Endothelial cell of umbilical vein (primary cell): ENCODE measurements around the gene ABCA1. TPM values are rescaled to one million over a fixed set of nuclear protein-coding genes. Genes with fewer than 3 reads are reported as not detected.

Experiments
- BruUV-seq: library from RNA; stranded (reverse); fragments of 400-500 nt; replicated peaks from 2 replicates; lab custom pipeline; 2021; lab: Mats Ljungman, UMichigan
- CTCF ChIA-PET: fragments of 300-600, 350-600 bp; sonication (Branson Sonifier 250); formaldehyde crosslinking; loops from one replicate; lab custom pipeline; 2021; ENCODE audit warnings: antibody characterized with exemption, inconsistent platforms; lab: Charles Lee
- POLR2A ChIA-PET: fragments of 300-600, 350-600 bp; sonication (Branson Sonifier 250); formaldehyde crosslinking; loops from one replicate; lab custom pipeline; 2021; ENCODE audit warnings: antibody characterized with exemption, inconsistent platforms; lab: Charles Lee
- DNase-seq: peaks from one replicate; pipeline ENCODE4 v3.0.0-alpha.2; 2011; ENCODE audit warnings: low read depth, low spot score
- FAIRE-seq: peaks from 2 replicates; lab custom pipeline; 2011; peaks lifted over from hg19 to GRCh38; lab: Jason Lieb, UNC
- H2AFZ ChIP-seq: 2 replicates; pipeline ENCODE4 v1.6.0; 2012; ENCODE audit warnings: low read depth, low read length, control low read depth, inconsistent platforms
- H3K27ac ChIP-seq: 2 replicates; pipeline ENCODE4 v1.5.1; 2011; ENCODE audit warnings: low read depth, mild to moderate bottlenecking, control low read depth, low read length, moderate library complexity; ENCODE audit not compliant: insufficient read depth
- H3K27me3 ChIP-seq, 2 experiments: 2 replicates each; pipeline versions ENCODE4 v1.6.0 to v1.6.1; 2011; ENCODE audit warnings: low read length in 2 of 2, mixed read lengths in 1 of 2; ENCODE audit not compliant: control insufficient read depth in 2 of 2, insufficient read depth in 2 of 2
- H3K36me3 ChIP-seq, 2 experiments: 2 replicates in 1 of 2; 3 replicates in 1 of 2; pipeline ENCODE4 v1.5.1; 2011; ENCODE audit warnings: low read length in 2 of 2, mild to moderate bottlenecking in 1 of 2, moderate library complexity in 1 of 2; ENCODE audit not compliant: control insufficient read depth in 2 of 2, insufficient read depth in 2 of 2; ENCODE audit errors: extremely low read depth in 1 of 2
- H3K4me1 ChIP-seq: 3 replicates; pipeline ENCODE4 v1.5.1; 2011; ENCODE audit warnings: mild to moderate bottlenecking, low read length; ENCODE audit not compliant: control insufficient read depth, insufficient read depth; ENCODE audit errors: extremely low read depth
- H3K4me2 ChIP-seq: 2 replicates; pipeline ENCODE4 v1.6.1; 2011; ENCODE audit warnings: low read length, control low read depth, mixed read lengths; ENCODE audit not compliant: insufficient read depth
- H3K4me3 ChIP-seq, 3 experiments: fragments of 200-600 bp in 1 of 3; sonication (generic), shearing (Covaris generic) in 1 of 3; replicated peaks in 1 of 3; 2 replicates each; pipeline ENCODE4 v1.5.1; 2011 to 2016; ENCODE audit warnings: control low read depth in 3 of 3, low read length in 3 of 3, mild to moderate bottlenecking in 2 of 3, inconsistent platforms in 1 of 3, low read depth in 1 of 3, moderate library complexity in 1 of 3; ENCODE audit not compliant: insufficient read depth in 1 of 3
- H3K79me2 ChIP-seq: 2 replicates; pipeline ENCODE4 v1.6.0; 2012; ENCODE audit warnings: low read length, inconsistent platforms; ENCODE audit not compliant: control insufficient read depth, insufficient read depth
- H3K9ac ChIP-seq: replicated peaks from 2 replicates; pipeline ENCODE3; 2011; ENCODE audit warnings: low read length, control low read depth; ENCODE audit not compliant: insufficient read depth; ENCODE audit errors: extremely low read depth
- H3K9me1 ChIP-seq: replicated peaks from 3 replicates; pipeline ENCODE4 v1.6.0; 2011; ENCODE audit warnings: mild to moderate bottlenecking, low read length; ENCODE audit not compliant: control insufficient read depth, insufficient read depth; ENCODE audit errors: extremely low read depth
- H3K9me3 ChIP-seq: replicated peaks from 2 replicates; pipeline ENCODE4 v1.5.1; 2012; ENCODE audit warnings: low read length, inconsistent platforms; ENCODE audit not compliant: control insufficient read depth, insufficient read depth
- H4K20me1 ChIP-seq: replicated peaks from 2 replicates; pipeline ENCODE3; 2011; ENCODE audit warnings: mild to moderate bottlenecking, low read length; ENCODE audit not compliant: control insufficient read depth, insufficient read depth; ENCODE audit errors: extremely low read depth
- GATA2 ChIP-seq: IDR thresholded peaks from 2 replicates; pipeline ENCODE4 v1.7.0; 2011; ENCODE audit warnings: low read depth, mild to moderate bottlenecking, moderate library complexity, mixed read lengths, low read length; ENCODE audit not compliant: insufficient read length, insufficient read depth
- JUN ChIP-seq: IDR thresholded peaks from 2 replicates; pipeline ENCODE4 v1.6.1; 2011; ENCODE audit warnings: borderline replicate concordance, low read depth; ENCODE audit not compliant: insufficient read length, insufficient read depth
- POLR2AphosphoS5 ChIP-seq: IDR thresholded peaks from 2 replicates; pipeline ENCODE4 v1.6.1; 2012; ENCODE audit warnings: low read depth, mild to moderate bottlenecking, control low read depth, low read length, moderate library complexity; ENCODE audit not compliant: insufficient read depth
- dilution Hi-C: fragments of 300-500 bp; cut with MboI; formaldehyde crosslinking; loops from one replicate; pipeline ENCODE4 v1.15.0; 2019; ENCODE audit warnings: low sequenced_read_pairs; ENCODE audit not compliant: extremely low pct_ligation_motif_present
- intact Hi-C: fragments of 100-400 bp; cut with micrococcal nuclease; formaldehyde crosslinking; loops from one replicate; pipeline ENCODE4 v1.10.0; 2022
- polyA plus RNA-seq, 4 experiments: library from polyadenylated mRNA; depleted of rRNA in 3 of 4; stranded (reverse) in 3 of 4; unstranded in 1 of 4; fragments of >200 nt; gene quantifications; 2 replicates each; pipeline versions ENCODE4 v1.2.1 to v1.2.3, GENCODE V29; 2011 to 2012; ENCODE audit warnings: missing spikeins in 1 of 4
- total RNA-seq: library from RNA; stranded (reverse); gene quantifications from 2 replicates; pipeline ENCODE4 v1.2.3, GENCODE V29; 2021

The ABCA1 gene
- total and polyA plus RNA-seq, 2 donors (not counting 3 experiments of a cell fraction or from before 2014, with no cell fraction given), result 2.4 to 9.8 TPM

DNA sequence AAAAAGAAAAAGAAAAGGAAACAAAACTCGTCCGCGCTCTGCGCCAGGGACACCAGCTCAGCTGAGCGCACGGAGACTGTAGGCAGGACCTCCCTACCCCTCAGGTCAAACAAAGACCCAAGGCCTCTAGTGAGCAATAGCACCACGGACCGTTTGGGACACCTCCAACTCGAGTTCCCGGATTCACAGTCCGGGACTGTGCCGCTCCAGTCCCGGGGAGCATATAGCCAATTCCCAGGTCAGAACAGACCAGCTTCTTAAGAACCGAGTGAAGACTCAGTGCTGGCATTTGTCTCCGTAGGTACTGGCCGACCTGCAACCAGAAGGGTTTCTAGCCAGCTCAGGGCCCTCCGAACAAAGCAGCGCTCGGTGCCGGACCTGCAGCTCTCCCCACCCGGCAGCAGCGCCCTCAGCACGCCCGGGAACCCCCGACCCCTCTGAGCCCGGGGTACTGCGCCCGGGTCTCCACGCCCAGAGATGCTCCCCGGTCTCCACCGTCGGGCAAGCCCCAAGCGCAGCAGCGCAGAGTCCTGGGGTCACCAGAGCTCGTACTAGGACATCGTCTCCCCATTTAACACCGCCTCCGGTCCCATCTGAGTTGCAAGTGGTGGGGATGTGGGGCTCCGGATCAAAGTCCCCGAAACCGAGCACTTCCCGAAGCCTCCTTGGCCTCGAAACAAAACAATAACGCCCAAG lies 591 bp downstream of the ABCA1 start:
- Histone ChIP-seq H3K27me3 (no peaks in the 10 kb centered on the region), H4K20me1 (no peaks in the 10 kb centered on the region), H3K9me3 (no peaks in the 10 kb centered on the region), H3K4me2 (peak overlapping the region; percentile 98), H3K4me3 (peak overlapping the region; percentile 22 to 93 (median 53)), H3K27ac (no peak overlapping the region), H2AFZ (peak overlapping the region; percentile 84), H3K9ac (peak overlapping the region; percentile 52), H3K4me1 (peaks cover 8% of the 10 kb centered on the region), H3K9me1 (no peaks in the 10 kb centered on the region), H3K79me2 (no peaks in the 10 kb centered on the region), H3K36me3 (no peaks in the 10 kb centered on the region)
- POLR2A ChIA-PET, result interaction anchor here (1.4 to 2.0 kb wide), 3 partner anchors 41 to 97 kb away, joined by 6 to 10 read pairs (median 9); no protein-coding TSS in a partner anchor
- CTCF ChIA-PET, result interaction anchor here (0.6 to 3.6 kb wide), 16 partner anchors 10 to 486 kb away, joined by 3 to 67 read pairs (median 4); no protein-coding TSS in a partner anchor
- FAIRE-seq, result peak; percentile 63
- peak; percentile 66 for DNase-seq
- intact Hi-C loops, result loop anchor here (1.0 to 2.0 kb wide), 4 partner anchors 64 to 371 kb away; no protein-coding TSS in a partner anchor
- BruUV-seq, result TSS peak; percentile 44
- dilution Hi-C loops, result no loop called here
- no peak for TF ChIP-seq GATA2

DNA sequence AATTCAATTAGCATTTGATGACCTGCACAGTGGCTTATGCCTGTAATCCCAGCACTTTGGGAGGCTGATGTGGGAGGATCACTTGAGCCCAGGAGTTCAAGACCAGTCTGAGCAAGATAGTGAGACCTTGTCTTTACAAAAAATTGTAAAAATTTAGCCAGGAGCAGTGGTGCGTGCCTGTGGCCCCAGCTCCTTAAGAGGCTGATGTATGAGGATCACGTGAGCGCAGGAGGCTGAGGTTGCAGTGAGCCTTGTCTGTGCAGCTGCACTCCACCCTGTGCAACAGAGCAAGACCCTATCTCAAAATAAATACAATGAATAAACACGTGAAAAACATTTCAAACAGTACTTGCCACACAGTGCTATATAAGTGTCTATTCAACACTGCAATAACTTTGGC lies 4.2 kb downstream of the ABCA1 start:
- Histone ChIP-seq H3K79me2 (no peaks in the 10 kb centered on the region), H3K27ac (no peak overlapping the region), H3K4me2 (no peak overlapping the region), H3K4me1 (peaks cover 8% of the 10 kb centered on the region), H4K20me1 (no peaks in the 10 kb centered on the region), H3K9me3 (no peaks in the 10 kb centered on the region), H3K36me3 (no peaks in the 10 kb centered on the region), H3K4me3 (no peak overlapping the region), H3K9ac (no peak overlapping the region), H3K9me1 (no peaks in the 10 kb centered on the region), H2AFZ (no peak overlapping the region), H3K27me3 (no peaks in the 10 kb centered on the region)
- POLR2A ChIA-PET, result no interaction called here
- dilution Hi-C loops (no loop called here), intact Hi-C loops (no loop called here)
- FAIRE-seq (no peak), DNase-seq (no peak)
- no peak for TF ChIP-seq JUN
- no peak for TF ChIP-seq POLR2AphosphoS5
- TF ChIP-seq GATA2, result no peak
- BruUV-seq, result no TSS peak
- CTCF ChIA-PET, result interaction anchor here (1.1 to 1.5 kb wide), 2 partner anchors 13 to 60 kb away, joined by 3 to 9 read pairs; no protein-coding TSS in a partner anchor
